ENCODE data around the gene YIF1A.

DNA sequence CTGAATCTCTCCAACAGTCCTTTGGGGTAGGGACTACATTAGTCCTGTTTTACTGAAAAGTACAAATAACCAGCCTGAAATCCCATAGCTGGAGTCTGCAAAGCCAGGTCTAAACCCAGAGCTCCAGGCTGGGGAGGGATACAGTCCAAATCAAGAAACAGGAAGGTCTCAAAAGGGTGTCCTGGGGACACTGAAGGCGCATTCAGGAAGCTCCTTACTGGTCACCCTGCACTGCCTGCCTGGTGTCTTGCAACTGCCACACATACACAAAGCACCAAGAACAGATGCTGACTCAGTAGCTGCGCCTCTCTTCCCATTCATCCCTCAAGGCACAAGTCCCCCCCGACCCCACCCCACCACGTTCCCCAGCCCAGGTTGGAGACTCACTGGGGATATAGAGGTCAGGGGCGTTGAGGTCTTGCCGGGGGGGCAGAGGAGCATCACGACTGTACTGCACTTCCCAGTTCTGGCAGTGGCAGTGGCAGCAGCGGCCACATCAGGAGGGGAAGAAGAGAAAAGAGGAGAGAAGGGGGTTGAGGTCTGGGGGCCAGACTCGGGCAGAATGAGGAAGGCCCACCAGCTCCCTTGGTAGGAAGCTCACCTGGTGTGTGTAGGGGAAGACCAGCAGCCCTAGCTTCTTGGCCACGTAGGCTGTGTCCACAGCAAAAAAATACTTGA lies 1.6 kb downstream of the YIF1A start:
- TF ChIP-seq, protein P1, sequence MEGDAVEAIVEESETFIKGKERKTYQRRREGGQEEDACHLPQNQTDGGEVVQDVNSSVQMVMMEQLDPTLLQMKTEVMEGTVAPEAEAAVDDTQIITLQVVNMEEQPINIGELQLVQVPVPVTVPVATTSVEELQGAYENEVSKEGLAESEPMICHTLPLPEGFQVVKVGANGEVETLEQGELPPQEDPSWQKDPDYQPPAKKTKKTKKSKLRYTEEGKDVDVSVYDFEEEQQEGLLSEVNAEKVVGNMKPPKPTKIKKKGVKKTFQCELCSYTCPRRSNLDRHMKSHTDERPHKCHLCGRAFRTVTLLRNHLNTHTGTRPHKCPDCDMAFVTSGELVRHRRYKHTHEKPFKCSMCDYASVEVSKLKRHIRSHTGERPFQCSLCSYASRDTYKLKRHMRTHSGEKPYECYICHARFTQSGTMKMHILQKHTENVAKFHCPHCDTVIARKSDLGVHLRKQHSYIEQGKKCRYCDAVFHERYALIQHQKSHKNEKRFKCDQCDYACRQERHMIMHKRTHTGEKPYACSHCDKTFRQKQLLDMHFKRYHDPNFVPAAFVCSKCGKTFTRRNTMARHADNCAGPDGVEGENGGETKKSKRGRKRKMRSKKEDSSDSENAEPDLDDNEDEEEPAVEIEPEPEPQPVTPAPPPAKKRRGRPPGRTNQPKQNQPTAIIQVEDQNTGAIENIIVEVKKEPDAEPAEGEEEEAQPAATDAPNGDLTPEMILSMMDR (IDR thresholded peaks at IDR 0.05) = no peak
- TF ChIP-seq POLR2A (IDR thresholded peaks at IDR 0.05) = no peak
